ENCODE measurements around the gene SNCG.

SNCG gene

DNA sequence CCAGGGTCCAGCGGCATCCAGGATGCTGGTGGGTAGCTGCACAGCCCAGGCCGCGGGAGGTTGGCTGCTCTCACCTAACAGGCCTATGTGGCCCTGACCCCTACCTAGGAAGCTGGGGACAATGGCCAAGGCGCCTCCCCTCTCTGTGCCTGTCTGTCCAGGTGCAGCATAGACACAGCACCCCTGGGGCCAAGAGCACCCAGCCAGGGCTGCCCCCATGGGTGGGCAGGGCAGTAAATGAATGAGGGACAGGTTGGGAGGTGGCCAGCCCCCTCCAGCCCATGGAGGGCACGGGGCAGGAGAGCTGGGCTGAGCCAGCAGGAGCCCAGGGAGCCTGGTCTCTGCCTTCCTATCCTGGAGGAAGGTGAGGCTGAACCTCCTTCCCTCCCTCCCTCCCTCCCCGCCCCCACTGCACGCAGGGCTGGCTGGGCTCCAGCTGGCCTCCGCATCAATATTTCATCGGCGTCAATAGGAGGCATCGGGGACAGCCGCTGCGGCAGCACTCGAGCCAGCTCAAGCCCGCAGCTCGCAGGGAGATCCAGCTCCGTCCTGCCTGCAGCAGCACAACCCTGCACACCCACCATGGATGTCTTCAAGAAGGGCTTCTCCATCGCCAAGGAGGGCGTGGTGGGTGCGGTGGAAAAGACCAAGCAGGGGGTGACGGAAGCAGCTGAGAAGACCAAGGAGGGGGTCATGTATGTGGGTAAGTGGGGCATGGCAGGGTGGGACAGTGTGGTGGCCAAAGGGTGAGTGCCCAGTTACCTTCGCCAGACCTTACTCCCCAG is at the start of gene SNCG:
TSS of gene SNCG (plus strand) at position 484 of the 785 bp plus-strand sequence. CDS start at position 583, 99 bp downstream.
- no peak for DNase-seq (ENCODE audit: low read depth)

DNA sequence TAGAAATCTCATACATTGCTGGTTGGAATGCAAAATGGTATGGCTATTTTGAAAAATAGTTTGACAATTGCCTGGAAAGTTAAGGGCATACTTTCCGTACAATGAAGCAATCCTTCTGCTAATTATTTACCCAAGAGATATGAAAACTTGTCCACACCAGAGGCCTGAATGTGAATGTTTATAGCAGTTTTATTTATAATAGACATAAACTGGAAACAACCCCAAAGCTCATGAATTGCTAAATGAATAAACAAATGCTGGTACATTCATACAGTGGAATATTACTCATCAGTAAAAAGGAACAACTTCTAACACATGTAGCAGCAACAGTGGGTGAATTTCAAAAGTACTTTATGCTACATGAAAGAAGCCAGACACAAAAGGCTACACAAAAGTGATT is 43.7 kb upstream of the SNCG start:
- H3K4me3 ChIP-seq (ENCODE audit: low read depth, low read length), result no peak overlapping the region
- DNase-seq (ENCODE audit: low read depth), result no peak
- TF ChIP-seq, protein P1, sequence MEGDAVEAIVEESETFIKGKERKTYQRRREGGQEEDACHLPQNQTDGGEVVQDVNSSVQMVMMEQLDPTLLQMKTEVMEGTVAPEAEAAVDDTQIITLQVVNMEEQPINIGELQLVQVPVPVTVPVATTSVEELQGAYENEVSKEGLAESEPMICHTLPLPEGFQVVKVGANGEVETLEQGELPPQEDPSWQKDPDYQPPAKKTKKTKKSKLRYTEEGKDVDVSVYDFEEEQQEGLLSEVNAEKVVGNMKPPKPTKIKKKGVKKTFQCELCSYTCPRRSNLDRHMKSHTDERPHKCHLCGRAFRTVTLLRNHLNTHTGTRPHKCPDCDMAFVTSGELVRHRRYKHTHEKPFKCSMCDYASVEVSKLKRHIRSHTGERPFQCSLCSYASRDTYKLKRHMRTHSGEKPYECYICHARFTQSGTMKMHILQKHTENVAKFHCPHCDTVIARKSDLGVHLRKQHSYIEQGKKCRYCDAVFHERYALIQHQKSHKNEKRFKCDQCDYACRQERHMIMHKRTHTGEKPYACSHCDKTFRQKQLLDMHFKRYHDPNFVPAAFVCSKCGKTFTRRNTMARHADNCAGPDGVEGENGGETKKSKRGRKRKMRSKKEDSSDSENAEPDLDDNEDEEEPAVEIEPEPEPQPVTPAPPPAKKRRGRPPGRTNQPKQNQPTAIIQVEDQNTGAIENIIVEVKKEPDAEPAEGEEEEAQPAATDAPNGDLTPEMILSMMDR (IDR thresholded peaks at IDR 0.05; ENCODE audit: insufficient read depth, low read depth, low read length, missing control alignments), result no peak

More for the DNA sequence above, at the start of gene SNCG:
- TF ChIP-seq, protein P1 (IDR thresholded peaks at IDR 0.05; ENCODE audit: insufficient read depth, low read depth, low read length, missing control alignments), result no peak
- H3K4me3 ChIP-seq (ENCODE audit: low read depth, low read length), result no peak within 1 kb of the TSS

DNA sequence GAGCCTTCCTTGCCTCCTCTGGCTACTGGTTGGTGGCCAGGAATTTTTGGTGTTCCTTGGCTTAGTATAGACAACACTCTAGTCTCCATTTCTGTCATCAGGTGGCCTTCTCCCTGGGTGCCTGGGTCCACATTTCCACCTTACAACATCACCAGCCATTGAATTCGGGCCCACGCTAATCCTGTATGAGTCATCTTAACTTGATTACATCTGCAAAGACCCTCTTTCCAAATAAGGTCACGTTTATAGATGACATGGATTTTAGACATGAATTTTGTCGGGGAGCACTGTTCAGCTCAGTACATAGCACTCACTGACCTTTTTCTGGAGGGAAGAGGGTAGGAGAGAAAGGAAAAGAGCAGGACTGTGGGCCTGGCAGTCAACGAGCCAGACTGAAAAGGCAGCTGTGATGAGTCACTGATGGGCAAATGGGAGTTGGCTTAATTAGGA is 40.4 kb upstream of the SNCG start:
- TF ChIP-seq, protein P1 (IDR thresholded peaks at IDR 0.05; ENCODE audit: insufficient read depth, low read depth, low read length, missing control alignments), result no peak
- no peak overlapping the region for H3K4me3 ChIP-seq (ENCODE audit: low read depth, low read length)
- DNase-seq (ENCODE audit: low read depth), result no peak

DNA sequence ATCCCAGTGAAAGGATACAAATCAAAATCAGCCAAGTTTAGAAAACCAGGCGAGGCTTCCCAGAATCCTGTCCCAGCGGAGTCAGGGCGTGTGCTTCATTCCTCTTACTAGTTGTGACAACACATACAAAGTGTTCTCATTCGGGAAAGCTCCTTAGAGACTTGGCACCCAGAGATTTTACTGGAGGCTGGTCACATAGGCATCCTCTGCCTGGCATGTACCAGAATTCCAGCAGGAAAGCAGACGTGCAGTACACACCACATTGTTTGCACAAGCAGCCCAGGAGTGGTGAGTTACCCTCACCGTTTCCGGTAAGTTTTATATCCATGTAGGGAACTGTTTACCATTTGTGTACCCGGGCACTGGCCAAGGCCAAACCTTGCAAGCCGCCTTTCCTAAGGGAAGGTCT is 35.8 kb upstream of the SNCG start:
- TF ChIP-seq, protein P1 (IDR thresholded peaks at IDR 0.05; ENCODE audit: insufficient read depth, low read depth, low read length, missing control alignments), result no peak
- H3K4me3 ChIP-seq (ENCODE audit: low read depth, low read length), result no peak overlapping the region
- DNase-seq (ENCODE audit: low read depth), result no peak

DNA sequence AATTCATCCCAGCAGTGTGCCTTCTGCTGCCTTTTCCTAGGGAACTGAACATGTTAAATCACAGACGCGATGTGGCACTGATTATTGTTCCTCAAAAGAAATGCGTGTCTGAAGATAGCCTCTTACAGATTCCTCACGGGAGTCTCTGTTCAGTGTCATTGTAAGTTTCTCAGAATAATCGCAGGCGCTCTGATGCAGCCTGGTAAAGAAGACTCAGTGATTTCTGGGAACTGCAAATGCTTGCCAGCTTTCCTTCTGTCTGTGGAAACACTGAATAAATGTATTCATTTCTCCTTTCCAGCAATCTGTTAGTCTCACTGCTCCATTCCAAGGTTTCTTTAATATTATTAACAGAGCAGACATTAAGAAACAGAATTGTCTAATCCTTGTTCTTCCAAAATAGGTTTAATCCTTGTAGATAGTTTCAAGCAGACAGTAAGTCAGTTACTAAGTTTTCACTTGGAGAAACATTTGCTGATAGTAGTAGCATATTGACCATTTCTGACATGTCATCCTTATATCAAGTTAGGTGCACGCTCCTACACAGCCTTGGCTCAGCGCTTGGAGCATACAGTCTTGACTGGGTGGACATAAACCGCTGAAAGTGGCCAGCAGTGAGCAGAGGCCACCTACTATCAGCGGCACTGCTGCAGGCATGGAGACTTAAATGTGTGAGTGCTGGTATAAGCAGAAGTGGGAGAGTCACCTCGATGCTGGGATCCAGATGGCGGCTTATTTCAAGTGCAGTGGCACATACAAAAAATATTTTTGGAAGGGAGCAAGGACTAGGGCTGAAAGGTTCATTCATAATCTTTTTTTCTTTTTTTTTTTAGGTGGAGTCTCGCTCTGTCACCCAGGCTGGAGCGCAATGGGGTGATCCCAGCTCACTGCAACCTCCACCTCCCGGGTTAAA is 28.7 kb upstream of the SNCG start:
- TF ChIP-seq, protein P1 (IDR thresholded peaks at IDR 0.05; ENCODE audit: insufficient read depth, low read depth, low read length, missing control alignments), result no peak
- no peak for DNase-seq (ENCODE audit: low read depth)
- H3K4me3 ChIP-seq (ENCODE audit: low read depth, low read length), result no peak overlapping the region

DNA sequence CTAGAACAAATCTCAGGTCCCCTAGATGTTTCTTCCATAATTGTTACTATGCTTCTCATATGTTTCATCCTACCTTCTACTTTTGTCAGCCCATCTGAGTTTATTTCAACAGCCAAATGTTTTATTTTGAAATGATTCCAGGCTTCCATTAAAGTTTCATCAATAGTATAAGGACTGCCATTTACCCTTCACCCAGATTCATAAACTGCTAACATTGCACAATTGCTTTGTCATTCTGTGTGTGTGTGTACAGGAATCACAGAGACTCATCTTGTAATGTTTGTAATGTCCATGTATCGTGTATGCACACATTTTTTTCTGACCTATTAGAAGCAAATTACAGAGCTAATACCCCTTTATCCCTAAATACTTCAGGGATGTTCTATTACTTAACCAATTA is 26.5 kb upstream of the SNCG start:
- DNase-seq (ENCODE audit: low read depth), result no peak
- no peak overlapping the region for H3K4me3 ChIP-seq (ENCODE audit: low read depth, low read length)
- TF ChIP-seq, protein P1 (IDR thresholded peaks at IDR 0.05; ENCODE audit: insufficient read depth, low read depth, low read length, missing control alignments), result no peak

All from GM12865 (cell line).